H1 (cell line): ENCODE results near the gene INPP5A. TPM values are rescaled to one million over a fixed set of nuclear protein-coding genes. Genes with fewer than 3 reads are reported as not detected.

Source experiments
- CTCF ChIA-PET: fragments of 300-600 bp; sonication (Branson Sonifier 250); formaldehyde crosslinking; loops from one replicate; lab custom pipeline; 2021; ENCODE audit not compliant: partially characterized antibody; lab: Charles Lee
- POLR2A ChIA-PET: fragments of 300-600 bp; sonication (Branson Sonifier 250); formaldehyde crosslinking; loops from one replicate; lab custom pipeline; 2021; ENCODE audit warnings: inconsistent platforms; ENCODE audit not compliant: partially characterized antibody; lab: Charles Lee
- DNase-seq, 2 experiments: peaks; one replicate each; pipeline versions ENCODE4 v3.0.0 to v3.0.0-alpha.2; 2010 to 2022; ENCODE audit warnings: low spot score in 2 of 2, low read depth in 1 of 2, mixed read lengths in 1 of 2
- FAIRE-seq: peaks from 2 replicates; lab custom pipeline; 2011; peaks lifted over from hg19 to GRCh38; lab: Jason Lieb, UNC
- H2AFZ ChIP-seq: 2 replicates; pipeline ENCODE4 v1.8.1; 2012; ENCODE audit warnings: low read length, inconsistent platforms
- H2AK5ac ChIP-seq: 2 replicates; pipeline ENCODE4 v1.6.1; 2013; ENCODE audit warnings: low read depth, low read length
- H2BK120ac ChIP-seq: replicated peaks from 2 replicates; pipeline ENCODE3; 2013; ENCODE audit warnings: low read depth, low read length, inconsistent platforms
- H2BK12ac ChIP-seq: 2 replicates; pipeline ENCODE4 v1.6.1; 2013; ENCODE audit warnings: low read depth, low read length
- H2BK15ac ChIP-seq: 2 replicates; pipeline ENCODE4 v1.6.1; 2013; ENCODE audit warnings: low read length
- H2BK20ac ChIP-seq: 2 replicates; pipeline ENCODE4 v1.6.1; 2013; ENCODE audit warnings: low read length
- H2BK5ac ChIP-seq: 2 replicates; pipeline ENCODE4 v1.6.1; 2013; ENCODE audit warnings: low read depth, low read length
- H3K14ac ChIP-seq: 2 replicates; pipeline ENCODE4 v1.6.1; 2013; ENCODE audit warnings: inconsistent platforms; ENCODE audit not compliant: insufficient read length
- H3K18ac ChIP-seq: 2 replicates; pipeline ENCODE4 v1.6.1; 2013; ENCODE audit warnings: low read length; ENCODE audit errors: extremely low read depth
- H3K23ac ChIP-seq: 2 replicates; pipeline ENCODE4 v1.6.1; 2013; ENCODE audit warnings: inconsistent platforms; ENCODE audit not compliant: insufficient read length
- H3K23me2 ChIP-seq: 2 replicates; pipeline ENCODE4 v1.6.1; 2013; ENCODE audit warnings: low read depth, low read length
- H3K27ac ChIP-seq: 2 replicates; pipeline ENCODE4 v1.6.1; 2011; ENCODE audit warnings: low read depth, low read length, inconsistent platforms
- H3K27me3 ChIP-seq, 4 experiments: replicated peaks in 1 of 4; 1 replicate in 1 of 4; 2 replicates in 3 of 4; pipeline versions ENCODE4 v1.6.1 to v1.8.1; 2011 to 2013; ENCODE audit warnings: low read length in 3 of 4, mild to moderate bottlenecking in 3 of 4, inconsistent platforms in 2 of 4, mixed read lengths in 2 of 4, moderate library complexity in 1 of 4; ENCODE audit not compliant: control insufficient read depth in 3 of 4, insufficient read depth in 3 of 4; ENCODE audit errors: extremely low read depth in 1 of 4
- H3K36me3 ChIP-seq, 4 experiments: 2 replicates each; pipeline versions ENCODE4 v1.6.1 to v1.8.1; 2011 to 2013; ENCODE audit warnings: mild to moderate bottlenecking in 4 of 4, low read length in 3 of 4, moderate library complexity in 2 of 4, control low read depth in 1 of 4, inconsistent platforms in 1 of 4; ENCODE audit not compliant: insufficient read depth in 4 of 4, control insufficient read depth in 2 of 4
- H3K4ac ChIP-seq: replicated peaks from 2 replicates; pipeline ENCODE3; 2013; ENCODE audit warnings: low read length, low read depth, mixed read lengths, inconsistent platforms; ENCODE audit not compliant: insufficient read length
- H3K4me1 ChIP-seq, 4 experiments: replicated peaks in 1 of 4; 1 replicate in 1 of 4; 2 replicates in 3 of 4; pipeline versions ENCODE4 v1.6.1 to v1.8.1; 2011 to 2013; ENCODE audit warnings: low read length in 3 of 4, inconsistent platforms in 2 of 4, mixed read lengths in 1 of 4; ENCODE audit not compliant: insufficient read depth in 4 of 4, control insufficient read depth in 3 of 4
- H3K4me2 ChIP-seq, 2 experiments: 2 replicates each; pipeline versions ENCODE4 v1.6.1 to v1.8.1; 2011 to 2013; ENCODE audit warnings: low read depth in 2 of 2, low read length in 2 of 2, control low read depth in 1 of 2, inconsistent platforms in 1 of 2, mild to moderate bottlenecking in 1 of 2; ENCODE audit not compliant: insufficient read depth in 1 of 2
- H3K4me3 ChIP-seq, 4 experiments: fragments of 200-600, 300-600 bp in 1 of 4; sonication (generic), shearing (Covaris generic), sonication (Bioruptor Twin) in 1 of 4; 2 replicates each; pipeline versions ENCODE4 v1.5.1 to v1.8.1; 2011 to 2016; ENCODE audit warnings: low read length in 4 of 4, low read depth in 3 of 4, control low read depth in 2 of 4, inconsistent platforms in 2 of 4, mild to moderate bottlenecking in 2 of 4, mixed read lengths in 1 of 4, moderate library complexity in 1 of 4; ENCODE audit not compliant: insufficient read depth in 2 of 4; ENCODE audit errors: extremely low read depth in 1 of 4
- H3K56ac ChIP-seq: replicated peaks from 2 replicates; pipeline ENCODE3; 2013; ENCODE audit warnings: low read depth, mild to moderate bottlenecking, mixed read lengths, low read length, inconsistent platforms; ENCODE audit not compliant: insufficient read length
- H3K79me1 ChIP-seq: 2 replicates; pipeline ENCODE4 v1.6.1; 2013; ENCODE audit warnings: low read depth, low read length, control low read depth
- H3K79me2 ChIP-seq, 2 experiments: 2 replicates each; pipeline versions ENCODE4 v1.6.1 to v1.8.1; 2012 to 2013; ENCODE audit warnings: low read length in 2 of 2, mild to moderate bottlenecking in 2 of 2, inconsistent platforms in 1 of 2; ENCODE audit not compliant: insufficient read depth in 2 of 2, control insufficient read depth in 1 of 2
- H3K9ac ChIP-seq, 4 experiments: replicated peaks in 1 of 4; 1 replicate in 1 of 4; 2 replicates in 3 of 4; pipeline versions ENCODE4 v1.6.1 to v1.8.1; 2011 to 2013; ENCODE audit warnings: low read depth in 3 of 4, low read length in 3 of 4, control low read depth in 2 of 4, mild to moderate bottlenecking in 2 of 4, moderate library complexity in 2 of 4, inconsistent platforms in 1 of 4; ENCODE audit errors: extremely low read depth in 1 of 4
- H3K9me3 ChIP-seq, 2 experiments: 2 replicates each; pipeline versions ENCODE4 v1.6.1 to v1.8.1; 2012 to 2013; ENCODE audit warnings: mild to moderate bottlenecking in 2 of 2, moderate library complexity in 2 of 2, control low read depth in 1 of 2, inconsistent platforms in 1 of 2, low read depth in 1 of 2, low read length in 1 of 2, mixed read lengths in 1 of 2; ENCODE audit not compliant: insufficient read depth in 2 of 2
- H4K20me1 ChIP-seq, 2 experiments: replicated peaks in 1 of 2; 2 replicates each; pipeline versions ENCODE3 to v1.8.1; 2011 to 2013; ENCODE audit warnings: inconsistent platforms in 2 of 2, low read length in 2 of 2, mild to moderate bottlenecking in 1 of 2; ENCODE audit not compliant: insufficient read depth in 2 of 2, control insufficient read depth in 1 of 2
- H4K5ac ChIP-seq: 2 replicates; pipeline ENCODE4 v1.6.1; 2013; ENCODE audit warnings: low read length, low read depth, mixed read lengths, inconsistent platforms; ENCODE audit not compliant: insufficient read length
- H4K8ac ChIP-seq: 2 replicates; pipeline ENCODE4 v1.8.0; 2013; ENCODE audit warnings: mild to moderate bottlenecking, moderate library complexity, low read length, inconsistent platforms; ENCODE audit not compliant: insufficient read depth; ENCODE audit errors: extremely low read depth
- H4K91ac ChIP-seq: replicated peaks from 2 replicates; pipeline ENCODE3; 2013; ENCODE audit warnings: low read length, mixed read lengths, inconsistent platforms; ENCODE audit not compliant: insufficient read length
- BCL11A ChIP-seq, 2 experiments: IDR thresholded peaks; one replicate each; pipeline ENCODE4 v1.6.1; 2011; ENCODE audit warnings: low read depth in 2 of 2, low read length in 2 of 2, mild to moderate bottlenecking in 2 of 2
- CHD1 ChIP-seq: IDR thresholded peaks from 2 replicates; pipeline ENCODE4 v1.6.1; 2012; ENCODE audit warnings: low read depth, low read length, improper control_type of control experiment
- HDAC6 ChIP-seq: IDR thresholded peaks from one replicate; pipeline ENCODE4 v1.7.1; 2012; ENCODE audit warnings: low read depth, mild to moderate bottlenecking, inconsistent platforms, low read length, moderate library complexity
- JUND ChIP-seq: IDR thresholded peaks from 2 replicates; pipeline ENCODE4 v1.6.1; 2011; ENCODE audit warnings: mild to moderate bottlenecking, improper control_type of control experiment, low read length
- KDM1A ChIP-seq: fragments of 200-600, 300-600 bp; sonication (generic); IDR thresholded peaks from 2 replicates; pipeline ENCODE4 v1.7.1; 2016; ENCODE audit warnings: mild to moderate bottlenecking, low read length, borderline replicate concordance
- NANOG ChIP-seq: IDR thresholded peaks from 2 replicates; pipeline ENCODE4 v1.6.1; 2011; ENCODE audit warnings: low read length, low read depth, mild to moderate bottlenecking, inconsistent platforms; ENCODE audit not compliant: insufficient read depth, poor library complexity, severe bottlenecking
- RBBP5 ChIP-seq: IDR thresholded peaks from 2 replicates; pipeline ENCODE4 v1.7.1; 2012; ENCODE audit warnings: low read depth, mild to moderate bottlenecking, inconsistent platforms, low read length, moderate library complexity, borderline replicate concordance
- SAP30 ChIP-seq: fragments of 300-600 bp; sonication (generic); IDR thresholded peaks from 2 replicates; pipeline ENCODE4 v1.7.1; 2012; ENCODE audit warnings: low read length, moderate library complexity, mild to moderate bottlenecking, inconsistent platforms; ENCODE audit not compliant: insufficient read depth, insufficient replicate concordance
- SRF ChIP-seq: IDR thresholded peaks from 2 replicates; pipeline ENCODE4 v1.6.1; 2011; ENCODE audit warnings: mild to moderate bottlenecking, low read depth, low read length, moderate library complexity
- TAF1 ChIP-seq: IDR thresholded peaks from 2 replicates; pipeline ENCODE4 v1.6.1; 2011; ENCODE audit warnings: mild to moderate bottlenecking, low read depth, low read length
- USF2 ChIP-seq: IDR thresholded peaks from 2 replicates; pipeline ENCODE4 v1.6.1; 2011; ENCODE audit warnings: low read length, improper control_type of control experiment
- WGBS, 2 experiments: shearing (Covaris generic) in 1 of 2; methylation state at CpG; one replicate each; pipeline versions ENCODE4 v1.1.6 to v1.1.7; 2013 to 2015; ENCODE audit warnings: low lambda C conversion rate in 2 of 2, mixed read lengths in 2 of 2, inconsistent platforms in 1 of 2, low coverage in 1 of 2, missing lambda C conversion rate in 1 of 2; ENCODE audit not compliant: insufficient replicate concordance in 2 of 2, insufficient coverage in 1 of 2, insufficient read length in 1 of 2; ENCODE audit errors: extremely low coverage in 1 of 2, missing lambda C conversion rate in 1 of 2; 5-methylcytosine and 5-hydroxymethylcytosine counted together
- polyA plus RNA-seq, 7 experiments: library from polyadenylated mRNA; depleted of rRNA in 3 of 7; stranded (reverse) in 5 of 7; unstranded in 2 of 7; fragments of >200 nt in 5 of 7; fragments of 200-250 nt in 2 of 7; gene quantifications; 1 replicate in 5 of 7; 2 replicates in 1 of 7; 4 replicates in 1 of 7; pipeline versions ENCODE4 v1.2.1 to v1.2.3, GENCODE V29; 2011 to 2013; ENCODE audit warnings: missing spikeins in 2 of 7, mixed read lengths in 2 of 7
- total RNA-seq: library from RNA; stranded (reverse); fragmentation: NEBNext Ultra II Directional; extraction: Animal tissue kit (Norgen Biotek cat#: 25700); gene quantifications from 2 replicates; pipeline ENCODE4 v1.2.1, GENCODE V29; 2021

The INPP5A gene
- total and polyA plus RNA-seq, 2 of the 8 experiments (the other 6 are each of a cell fraction or from before 2014, with no cell fraction given) = 19.7 to 27.5 TPM

- FAIRE-seq (no peak), DNase-seq (no peak)
- H3K4me3 ChIP-seq = no peak overlapping the region
- no peak overlapping the region for H3K27ac ChIP-seq
- H3K4me1 ChIP-seq = no peaks in the 10 kb centered on the region
- no peak overlapping the region for H2BK15ac ChIP-seq
- no peak overlapping the region for H3K23ac ChIP-seq
- H3K14ac ChIP-seq = no peak overlapping the region
- ChIA-PET POLR2A (no interaction called here), CTCF (no interaction called here)
- H3K23me2 ChIP-seq = no peaks in the 10 kb centered on the region
- H3K36me3 ChIP-seq = no peaks in the 10 kb centered on the region
- no peak overlapping the region for H3K56ac ChIP-seq
- H3K9ac ChIP-seq = no peak overlapping the region
- no peaks in the 10 kb centered on the region for H3K79me1 ChIP-seq
- H2AK5ac ChIP-seq = no peak overlapping the region
- no peak overlapping the region for H2BK5ac ChIP-seq
- H3K9me3 ChIP-seq = no peaks in the 10 kb centered on the region; a peak in 1 of 4 replicates
- H2BK12ac ChIP-seq = no peak overlapping the region
- no peaks in the 10 kb centered on the region for H3K27me3 ChIP-seq
- no peak overlapping the region for H3K4ac ChIP-seq
- no peak overlapping the region for H2BK20ac ChIP-seq
- no peak overlapping the region for H4K8ac ChIP-seq
- H4K20me1 ChIP-seq = no peaks in the 10 kb centered on the region
- no peak overlapping the region for H4K5ac ChIP-seq
- WGBS, 2 experiments = 89% methylated on average over 21 of the region's 28 CpGs; no CpG with 5 or more reads in 1 of the 2 experiments
- H4K91ac ChIP-seq = no peak overlapping the region
- no peaks in the 10 kb centered on the region for H3K79me2 ChIP-seq
- no peak overlapping the region for H2AFZ ChIP-seq
- no peak overlapping the region for H3K4me2 ChIP-seq
- H2BK120ac ChIP-seq = no peak overlapping the region
- no peak overlapping the region for H3K18ac ChIP-seq
- TF ChIP-seq SRF (no peak), SAP30 (no peak), TAF1 (no peak), USF2 (no peak), CHD1 (no peak), HDAC6 (no peak), JUND (no peak), RBBP5 (no peak), NANOG (no peak), BCL11A (IDR thresholded peaks at IDR 0.05; ENCODE audit: low read depth in 2 of 2, low read length in 2 of 2) (no peak), KDM1A (no peak)
These were observed 276.2 kb downstream of the INPP5A start for GRCh38 chr10:132813560-132814468.
